Gastroesophageal sphincter (tissue), 4 donors: ENCODE data around the gene KDM1A. TPM values are rescaled to one million over a fixed set of nuclear protein-coding genes. Genes with fewer than 3 reads are reported as not detected.

Experiments used
- ATAC-seq: fragments of 150-250 bp; one replicate; pipeline ENCODE4 v1.9.1; 2016; ENCODE audit warnings: mild to moderate bottlenecking, moderate library complexity
- H3K27ac ChIP-seq, 4 donors: fragments of 200-600 bp; sonication (generic) in 3 of 4; 1 replicate in 3 of 4; 2 replicates in 1 of 4; pipeline ENCODE4 v1.5.1; 2016 to 2019
- H3K27me3 ChIP-seq: fragments of 200-600 bp; sonication (generic); one replicate; pipeline ENCODE4 v1.5.1; 2019
- H3K36me3 ChIP-seq, 2 donors: fragments of 200-600 bp; sonication (generic); one replicate each; pipeline ENCODE4 v1.5.1; 2019; ENCODE audit warnings: control low read depth in 1 of 2
- H3K4me1 ChIP-seq, 3 donors: fragments of 200-600 bp; sonication (generic); 1 replicate in 2 of 3; 2 replicates in 1 of 3; pipeline ENCODE4 v1.5.1; 2016 to 2019; ENCODE audit warnings: control low read depth in 2 of 3
- H3K4me3 ChIP-seq, 2 donors: fragments of 200-600 bp; sonication (generic); one replicate each; pipeline ENCODE4 v1.5.1; 2019; ENCODE audit warnings: mild to moderate bottlenecking in 1 of 2, moderate library complexity in 1 of 2
- H3K9me3 ChIP-seq, 3 donors: fragments of 200-600 bp; sonication (generic); one replicate each; pipeline ENCODE4 v1.5.1; 2017 to 2019; ENCODE audit warnings: control low read depth in 2 of 3
- EP300 ChIP-seq: sonication (generic); formaldehyde crosslinking; IDR thresholded peaks from one replicate; pipeline ENCODE4 v1.6.1; 2017; ENCODE audit warnings: antibody characterized with exemption, mild to moderate bottlenecking
- POLR2A ChIP-seq, 2 donors: fragments of 450-650 bp; IDR thresholded peaks; one replicate each; pipeline ENCODE4 v1.6.1; 2017; ENCODE audit warnings: antibody characterized with exemption in 2 of 2, mild to moderate bottlenecking in 2 of 2, moderate library complexity in 1 of 2
- POLR2AphosphoS5 ChIP-seq: sonication (generic); formaldehyde crosslinking; IDR thresholded peaks from one replicate; pipeline ENCODE4 v1.6.1; 2017; ENCODE audit warnings: antibody characterized with exemption
- WGBS, 2 donors: methylation state at CpG; one replicate each; pipeline ENCODE4 v1.1.5; 2018; ENCODE audit warnings: low coverage in 1 of 2; 5-methylcytosine and 5-hydroxymethylcytosine counted together
- total RNA-seq, 4 donors: library from RNA; depleted of rRNA; stranded (reverse); fragments of >200 nt; gene quantifications; one replicate each; pipeline ENCODE4 v1.1.0, GENCODE V29; 2016
- TF ChIP-seq, protein P1 (sequence below), 4 experiments: fragments of 200-600 bp in 2 of 4; fragments of 450-650 bp in 2 of 4; sonication (generic) in 1 of 4; IDR thresholded peaks; one replicate each; pipeline ENCODE4 v1.5.1; 2017 to 2019; ENCODE audit warnings: antibody characterized with exemption in 4 of 4, mild to moderate bottlenecking in 2 of 4, moderate library complexity in 2 of 4

KDM1A gene
- total RNA-seq, 4 donors from 2014 or later = 48.9 to 62.4 (median 54.6) TPM

DNA sequence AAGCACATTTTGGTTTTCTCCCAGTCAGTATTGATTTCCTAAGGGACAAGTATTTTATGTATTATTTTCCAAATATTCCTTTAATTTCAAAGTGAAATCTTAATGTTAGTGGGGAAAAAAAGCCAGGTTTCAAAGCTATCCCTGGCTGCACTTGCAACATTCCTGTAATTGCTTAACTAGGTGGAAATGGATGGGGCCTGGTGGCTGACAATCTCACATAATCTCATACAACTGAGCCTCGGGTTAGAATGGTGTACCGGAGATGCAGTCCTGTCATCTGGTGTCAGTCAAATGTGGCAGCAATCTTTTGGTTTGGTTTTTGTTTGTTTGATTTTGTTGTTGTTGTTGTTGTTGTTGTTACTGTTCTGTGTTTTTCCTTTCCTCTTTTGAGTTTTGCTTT is 46.1 kb downstream of the KDM1A start:
- WGBS, 2 donors = 85 to 100% methylated on average over 2 of the region's 2 CpGs
- Histone ChIP-seq H3K9me3 (no peaks in the 10 kb centered on the region), H3K4me3 (no peak overlapping the region), H3K36me3 (peaks cover 3 to 92% of the 10 kb centered on the region in 2 donors), H3K27ac (no peak overlapping the region), H3K27me3 (no peaks in the 10 kb centered on the region), H3K4me1 (no peaks in the 10 kb centered on the region)
- TF ChIP-seq EP300 (no peak), POLR2A (IDR thresholded peaks at IDR 0.05) (no peak), POLR2AphosphoS5 (no peak)
- TF ChIP-seq, protein P1, sequence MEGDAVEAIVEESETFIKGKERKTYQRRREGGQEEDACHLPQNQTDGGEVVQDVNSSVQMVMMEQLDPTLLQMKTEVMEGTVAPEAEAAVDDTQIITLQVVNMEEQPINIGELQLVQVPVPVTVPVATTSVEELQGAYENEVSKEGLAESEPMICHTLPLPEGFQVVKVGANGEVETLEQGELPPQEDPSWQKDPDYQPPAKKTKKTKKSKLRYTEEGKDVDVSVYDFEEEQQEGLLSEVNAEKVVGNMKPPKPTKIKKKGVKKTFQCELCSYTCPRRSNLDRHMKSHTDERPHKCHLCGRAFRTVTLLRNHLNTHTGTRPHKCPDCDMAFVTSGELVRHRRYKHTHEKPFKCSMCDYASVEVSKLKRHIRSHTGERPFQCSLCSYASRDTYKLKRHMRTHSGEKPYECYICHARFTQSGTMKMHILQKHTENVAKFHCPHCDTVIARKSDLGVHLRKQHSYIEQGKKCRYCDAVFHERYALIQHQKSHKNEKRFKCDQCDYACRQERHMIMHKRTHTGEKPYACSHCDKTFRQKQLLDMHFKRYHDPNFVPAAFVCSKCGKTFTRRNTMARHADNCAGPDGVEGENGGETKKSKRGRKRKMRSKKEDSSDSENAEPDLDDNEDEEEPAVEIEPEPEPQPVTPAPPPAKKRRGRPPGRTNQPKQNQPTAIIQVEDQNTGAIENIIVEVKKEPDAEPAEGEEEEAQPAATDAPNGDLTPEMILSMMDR (IDR thresholded peaks at IDR 0.05) = no peak
- no peak for ATAC-seq

- Histone ChIP-seq H3K27ac (no peak overlapping the region), H3K4me1 (no peaks in the 10 kb centered on the region), H3K36me3 (peaks cover 3 to 92% of the 10 kb centered on the region in 2 donors), H3K4me3 (no peak overlapping the region), H3K9me3 (no peaks in the 10 kb centered on the region), H3K27me3 (no peaks in the 10 kb centered on the region)
- WGBS, 2 donors = 100% methylated on average over 2 of the region's 2 CpGs; no CpG with 5 or more reads in 1 of the 2 donors
- no peak for ATAC-seq
- no peak for TF ChIP-seq POLR2AphosphoS5
- no peak for TF ChIP-seq POLR2A (IDR thresholded peaks at IDR 0.05)
- TF ChIP-seq, protein P1 (IDR thresholded peaks at IDR 0.05) = no peak
- no peak for TF ChIP-seq EP300
These were observed 46.8 kb downstream of the KDM1A start for GRCh38 chr1:23066075-23066474.

GRCh38 chr1:23069149-23069548 is 49.9 kb downstream of the KDM1A start:
- no peak overlapping the region for H3K4me3 ChIP-seq
- H3K4me1 ChIP-seq = peaks cover 0 to 9% (median 0%) of the 10 kb centered on the region in 3 donors
- 82 to 83% methylated on average over 2 of the region's 2 CpGs for WGBS, 2 donors
- no peak for ATAC-seq
- H3K27me3 ChIP-seq = no peaks in the 10 kb centered on the region
- H3K9me3 ChIP-seq = no peaks in the 10 kb centered on the region
- H3K27ac ChIP-seq = no peak overlapping the region
- TF ChIP-seq POLR2A (IDR thresholded peaks at IDR 0.05) (no peak), POLR2AphosphoS5 (no peak), EP300 (no peak)
- TF ChIP-seq, protein P1 (IDR thresholded peaks at IDR 0.05) = no peak
- H3K36me3 ChIP-seq = peaks cover 3 to 89% of the 10 kb centered on the region in 2 donors

DNA sequence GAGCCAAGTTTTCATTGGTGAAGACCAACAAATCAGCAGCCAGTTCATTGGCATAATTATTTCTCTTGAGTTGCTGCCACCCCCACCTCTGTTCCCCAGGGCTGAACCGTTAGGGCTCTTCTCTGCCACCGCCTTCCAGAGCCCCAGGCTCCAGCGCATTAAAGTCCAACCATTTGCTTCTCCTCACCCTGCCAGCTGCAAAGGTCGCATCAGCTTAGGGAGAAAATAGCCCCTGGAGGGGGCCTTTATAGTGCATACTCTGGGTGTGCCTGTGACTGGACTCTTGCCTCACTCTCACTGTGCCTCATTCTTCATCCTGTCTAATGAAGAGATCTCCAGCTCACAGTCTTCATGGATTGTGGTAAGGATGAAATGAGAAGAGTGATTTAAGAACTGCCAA is 50.4 kb downstream of the KDM1A start:
- no peak overlapping the region for H3K4me3 ChIP-seq
- TF ChIP-seq POLR2AphosphoS5 = no peak
- no peak for TF ChIP-seq EP300
- TF ChIP-seq, protein P1 (IDR thresholded peaks at IDR 0.05) = no peak
- TF ChIP-seq POLR2A (IDR thresholded peaks at IDR 0.05) = no peak
- peaks cover 0 to 9% (median 0%) of the 10 kb centered on the region in 3 donors for H3K4me1 ChIP-seq
- ATAC-seq = no peak
- H3K27ac ChIP-seq = no peak overlapping the region
- H3K9me3 ChIP-seq = no peaks in the 10 kb centered on the region
- H3K36me3 ChIP-seq = peaks cover 3 to 84% of the 10 kb centered on the region in 2 donors
- 87 to 90% methylated on average over 2 to 4 of the region's 4 CpGs for WGBS, 2 donors
- no peaks in the 10 kb centered on the region for H3K27me3 ChIP-seq

- Histone ChIP-seq H3K4me1 (peaks cover 0 to 9% (median 0%) of the 10 kb centered on the region in 3 donors), H3K36me3 (peaks cover 4 to 74% of the 10 kb centered on the region in 2 donors), H3K9me3 (no peaks in the 10 kb centered on the region), H3K4me3 (no peak overlapping the region), H3K27ac (no peak overlapping the region), H3K27me3 (no peaks in the 10 kb centered on the region)
- ATAC-seq = no peak
- no peak for TF ChIP-seq POLR2A (IDR thresholded peaks at IDR 0.05)
- no peak for TF ChIP-seq POLR2AphosphoS5
- TF ChIP-seq, protein P1 (IDR thresholded peaks at IDR 0.05) = no peak
- no peak for TF ChIP-seq EP300
These were observed 54.7 kb downstream of the KDM1A start for GRCh38 chr1:23074012-23074411.
